GM12878 (cell line): Measurements from ENCODE around the gene ABHD18. TPM values are rescaled to one million over a fixed set of nuclear protein-coding genes. Genes with fewer than 3 reads are reported as not detected.

Experiments
- ATF3 ChIP-seq: IDR thresholded peaks from 2 replicates; pipeline ENCODE4 v1.6.1; 2011; ENCODE audit warnings: low read depth, mild to moderate bottlenecking, low read length, moderate library complexity, borderline replicate concordance; ENCODE audit errors: extremely low read depth
- BHLHE40 ChIP-seq, 2 experiments: fragments of 450-650 bp in 1 of 2; IDR thresholded peaks; 2 replicates each; pipeline ENCODE4 v1.6.1; 2011 to 2017; ENCODE audit warnings: low read depth in 2 of 2, borderline replicate concordance in 1 of 2, improper control_type of control experiment in 1 of 2, low read length in 1 of 2, mild to moderate bottlenecking in 1 of 2
- EP300 ChIP-seq, 2 experiments: fragments of 150-350 bp in 1 of 2; IDR thresholded peaks; 2 replicates each; pipeline ENCODE4 v1.6.1; 2011 to 2012; ENCODE audit warnings: low read depth in 2 of 2, low read length in 2 of 2, borderline replicate concordance in 1 of 2, improper control_type of control experiment in 1 of 2, inconsistent platforms in 1 of 2; ENCODE audit not compliant: control insufficient read depth in 1 of 2
- JUNB ChIP-seq: IDR thresholded peaks from 2 replicates; pipeline ENCODE4 v1.6.1; 2016; ENCODE audit warnings: antibody characterized with exemption, mild to moderate bottlenecking
- KDM1A ChIP-seq: fragments of 200-600 bp; sonication (generic); IDR thresholded peaks from 2 replicates; pipeline ENCODE4 v1.6.1; 2016; ENCODE audit warnings: borderline replicate concordance
- RAD51 ChIP-seq: fragments of 450-650 bp; IDR thresholded peaks from 2 replicates; pipeline ENCODE4 v1.6.1; 2016; ENCODE audit warnings: moderate library complexity, mild to moderate bottlenecking, inconsistent platforms
- polyA plus RNA-seq, 11 experiments: library from polyadenylated mRNA; depleted of rRNA in 4 of 11; unstranded in 6 of 11; stranded (reverse) in 5 of 11; fragments of >200 nt; fragmentation: Nextera tagmentation in 4 of 11; fragmentation: Illumina TruSeq in 1 of 11; extraction: Ambion mirVana in 4 of 11; extraction: Trizol in 1 of 11; gene quantifications; 1 replicate in 1 of 11; 2 replicates in 10 of 11; pipeline versions ENCODE4 v1.2.1 to v1.2.3, GENCODE V29; 2011 to 2016; ENCODE audit warnings: inconsistent platforms in 2 of 11, missing spikeins in 2 of 11, low read depth in 1 of 11
- total RNA-seq, 4 experiments: library from RNA; depleted of rRNA in 3 of 4; stranded (reverse); fragments of >200 nt in 3 of 4; fragmentation: Illumina TruSeq in 1 of 4; extraction: Trizol in 1 of 4; gene quantifications; 2 replicates each; pipeline versions ENCODE4 v1.2.1 to v1.2.3, GENCODE V29; 2013 to 2021
- TF ChIP-seq, protein P1 (sequence below): fragments of 450-650 bp; formaldehyde crosslinking; IDR thresholded peaks from 2 replicates; pipeline ENCODE4 v1.4.0; 2022; ENCODE audit warnings: mild to moderate bottlenecking, moderate library complexity

The ABHD18 gene
- total and polyA plus RNA-seq, 10 of the 15 experiments (the other 5 are each of a cell fraction or from before 2014, with no cell fraction given) = 3.4 to 13.5 (median 9.6) TPM

- TF ChIP-seq, protein P1, sequence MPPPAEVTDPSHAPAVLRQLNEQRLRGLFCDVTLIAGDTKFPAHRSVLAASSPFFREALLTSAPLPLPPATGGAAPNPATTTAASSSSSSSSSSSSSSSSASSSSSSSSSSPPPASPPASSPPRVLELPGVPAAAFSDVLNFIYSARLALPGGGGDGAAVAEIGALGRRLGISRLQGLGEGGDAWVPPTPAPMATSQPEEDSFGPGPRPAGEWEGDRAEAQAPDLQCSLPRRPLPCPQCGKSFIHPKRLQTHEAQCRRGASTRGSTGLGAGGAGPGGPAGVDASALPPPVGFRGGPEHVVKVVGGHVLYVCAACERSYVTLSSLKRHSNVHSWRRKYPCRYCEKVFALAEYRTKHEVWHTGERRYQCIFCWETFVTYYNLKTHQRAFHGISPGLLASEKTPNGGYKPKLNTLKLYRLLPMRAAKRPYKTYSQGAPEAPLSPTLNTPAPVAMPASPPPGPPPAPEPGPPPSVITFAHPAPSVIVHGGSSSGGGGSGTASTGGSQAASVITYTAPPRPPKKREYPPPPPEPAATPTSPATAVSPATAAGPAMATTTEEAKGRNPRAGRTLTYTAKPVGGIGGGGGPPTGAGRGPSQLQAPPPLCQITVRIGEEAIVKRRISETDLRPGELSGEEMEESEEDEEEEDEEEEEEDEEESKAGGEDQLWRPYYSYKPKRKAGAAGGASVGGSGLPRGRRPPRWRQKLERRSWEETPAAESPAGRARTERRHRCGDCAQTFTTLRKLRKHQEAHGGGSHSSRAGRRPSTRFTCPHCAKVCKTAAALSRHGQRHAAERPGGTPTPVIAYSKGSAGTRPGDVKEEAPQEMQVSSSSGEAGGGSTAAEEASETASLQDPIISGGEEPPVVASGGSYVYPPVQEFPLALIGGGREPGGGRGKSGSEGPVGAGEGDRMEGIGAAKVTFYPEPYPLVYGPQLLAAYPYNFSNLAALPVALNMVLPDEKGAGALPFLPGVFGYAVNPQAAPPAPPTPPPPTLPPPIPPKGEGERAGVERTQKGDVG (CRISPR knock-in tag) = no peak
- TF ChIP-seq JUNB (no peak), ATF3 (no peak), RAD51 (no peak), BHLHE40 (IDR thresholded peaks at IDR 0.05; ENCODE audit: borderline replicate concordance in 1 of 2, low read depth in 2 of 2, low read length in 1 of 2) (0 out of 4 replicates have a peak, but pooled peaks of 1 of the 2 experiments have one; percentile 30), EP300 (IDR thresholded peaks at IDR 0.05; ENCODE audit: borderline replicate concordance in 1 of 2, control insufficient read depth in 1 of 2, low read depth in 2 of 2, low read length in 2 of 2) (no peak), KDM1A (no peak)
Observed at GRCh38 chr4:127965803-127966175, 583 bp downstream of the ABHD18 start (continued).
